ENCODE measurements around the gene IP6K3.

Gene IP6K3

GRCh38 chr6:33785778-33786177 lies 39.1 kb upstream of the IP6K3 start:
- TF ChIP-seq FOXP2 (optimal IDR thresholded peaks at IDR 0.05; ENCODE audit: borderline replicate concordance, extremely low read depth, extremely low read length, insufficient read depth): no peak
- no peak for TF ChIP-seq REST (IDR thresholded peaks at IDR 0.05; ENCODE audit: insufficient read depth in 1 of 2, low read depth in 2 of 2, low read length in 2 of 2)
- no peak for TF ChIP-seq POLR2AphosphoS5 (IDR thresholded peaks at IDR 0.05; ENCODE audit: low read depth, low read length)
- TF ChIP-seq TAF1 (IDR thresholded peaks at IDR 0.05; ENCODE audit: borderline replicate concordance, insufficient read depth, low read length): no peak
- no peak for TF ChIP-seq SIN3A (IDR thresholded peaks at IDR 0.05; ENCODE audit: borderline replicate concordance, insufficient read depth, low read length)

GRCh38 chr6:33784787-33785186 lies 38.1 kb upstream of the IP6K3 start:
- no peak for TF ChIP-seq FOXP2 (optimal IDR thresholded peaks at IDR 0.05; ENCODE audit: borderline replicate concordance, extremely low read depth, extremely low read length, insufficient read depth)
- TF ChIP-seq SIN3A (IDR thresholded peaks at IDR 0.05; ENCODE audit: borderline replicate concordance, insufficient read depth, low read length): no peak
- TF ChIP-seq POLR2AphosphoS5 (IDR thresholded peaks at IDR 0.05; ENCODE audit: low read depth, low read length): no peak
- TF ChIP-seq TAF1 (IDR thresholded peaks at IDR 0.05; ENCODE audit: borderline replicate concordance, insufficient read depth, low read length): no peak
- TF ChIP-seq REST (IDR thresholded peaks at IDR 0.05; ENCODE audit: insufficient read depth in 1 of 2, low read depth in 2 of 2, low read length in 2 of 2): no peak

- no peak for TF ChIP-seq REST (IDR thresholded peaks at IDR 0.05; ENCODE audit: insufficient read depth in 1 of 2, low read depth in 2 of 2, low read length in 2 of 2)
- no peak for TF ChIP-seq FOXP2 (optimal IDR thresholded peaks at IDR 0.05; ENCODE audit: borderline replicate concordance, extremely low read depth, extremely low read length, insufficient read depth)
- no peak for TF ChIP-seq POLR2AphosphoS5 (IDR thresholded peaks at IDR 0.05; ENCODE audit: low read depth, low read length)
- TF ChIP-seq TAF1 (IDR thresholded peaks at IDR 0.05; ENCODE audit: borderline replicate concordance, insufficient read depth, low read length): no peak
- TF ChIP-seq SIN3A (IDR thresholded peaks at IDR 0.05; ENCODE audit: borderline replicate concordance, insufficient read depth, low read length): no peak
Observed at GRCh38 chr6:33783781-33784520, 37.2 kb upstream of the IP6K3 start.

- TF ChIP-seq FOXP2 (optimal IDR thresholded peaks at IDR 0.05; ENCODE audit: borderline replicate concordance, extremely low read depth, extremely low read length, insufficient read depth) (no peak), TAF1 (IDR thresholded peaks at IDR 0.05; ENCODE audit: borderline replicate concordance, insufficient read depth, low read length) (no peak), REST (IDR thresholded peaks at IDR 0.05; ENCODE audit: insufficient read depth in 1 of 2, low read depth in 2 of 2, low read length in 2 of 2) (no peak), SIN3A (IDR thresholded peaks at IDR 0.05; ENCODE audit: borderline replicate concordance, insufficient read depth, low read length) (no peak), POLR2AphosphoS5 (IDR thresholded peaks at IDR 0.05; ENCODE audit: low read depth, low read length) (no peak)
Observed at GRCh38 chr6:33782561-33782960, 35.9 kb upstream of the IP6K3 start.

Measured in PFSK-1 (cell line).